ENCODE data around the gene GPRC6A.
A peak's percentile ranks its signal among the peaks of the same experiment; 100 is the strongest.
"Not testable (repeated sequence)": the region's sequence is repeated elsewhere in the genome, so short reads cannot be mapped to it uniquely, and the experiment has no call there.

GPRC6A gene

GRCh38 chr6:116828983-116829382 is at the start of gene GPRC6A:
Gene GPRC6A, minus strand, starts transcription at chr6:116829083. Its CDS starts 70 bp downstream, at chr6:116829013.
- DNase-seq (ENCODE audit: low read depth), result no peak

- DNase-seq (ENCODE audit: low read depth), result no peak
Observed at GRCh38 chr6:116877743-116878142, 48.9 kb upstream of the GPRC6A start.

DNA sequence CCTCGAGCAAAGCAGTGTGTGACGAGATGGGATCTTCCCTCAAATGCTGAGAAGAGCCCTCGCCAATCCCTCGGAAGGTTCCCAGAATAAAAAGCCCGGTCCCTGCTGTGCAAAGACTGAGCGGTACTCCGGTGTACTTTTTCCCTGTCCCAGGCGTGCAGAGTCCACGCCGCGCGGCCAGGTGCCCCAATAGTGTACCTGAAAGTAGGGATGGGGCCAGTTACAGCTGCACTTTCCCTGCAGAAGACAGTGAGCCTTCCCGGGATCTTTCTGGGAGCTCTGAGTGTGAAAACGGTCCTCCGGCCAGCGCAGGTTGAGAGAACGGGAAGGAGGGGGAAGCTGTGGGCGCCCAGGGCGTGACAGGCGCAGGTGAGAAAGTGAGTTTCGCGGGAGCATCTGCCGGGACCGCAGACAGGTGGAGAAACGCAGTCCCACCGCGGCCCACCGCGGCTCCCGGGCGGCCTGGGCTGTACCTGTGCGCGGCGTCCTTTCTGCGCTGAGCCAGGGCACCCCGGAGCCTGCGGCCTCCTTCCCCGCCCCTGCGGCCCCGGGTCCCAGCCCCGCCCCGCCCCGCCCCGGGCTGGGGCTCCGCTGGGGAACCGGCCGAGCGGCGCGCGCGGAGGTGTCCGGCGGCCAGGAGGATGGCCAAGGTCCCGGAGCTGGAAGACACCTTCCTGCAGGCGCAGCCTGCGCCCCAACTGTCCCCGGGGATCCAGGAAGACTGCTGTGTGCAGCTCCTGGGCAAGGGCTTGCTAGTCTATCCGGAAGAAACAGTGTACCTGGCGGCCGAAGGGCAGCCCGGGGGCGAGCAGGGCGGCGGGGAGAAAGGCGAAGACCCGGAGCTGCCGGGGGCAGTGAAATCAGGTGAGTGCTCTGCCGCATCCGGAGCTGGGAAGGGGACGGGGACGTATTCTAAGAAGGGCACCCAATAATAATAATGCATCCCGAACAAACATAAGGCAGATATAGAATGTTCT is 48.0 kb upstream of the GPRC6A start, which contains the start of gene RFX6:
RFX6 (plus strand) TSS at position 608 of the 977 bp plus-strand sequence; CDS start at position 642, 34 bp downstream.
- DNase-seq (ENCODE audit: low read depth), result no peak

- DNase-seq (ENCODE audit: low read depth), result no peak
Observed at GRCh38 chr6:116876107-116876506, 47.2 kb upstream of the GPRC6A start.

DNA sequence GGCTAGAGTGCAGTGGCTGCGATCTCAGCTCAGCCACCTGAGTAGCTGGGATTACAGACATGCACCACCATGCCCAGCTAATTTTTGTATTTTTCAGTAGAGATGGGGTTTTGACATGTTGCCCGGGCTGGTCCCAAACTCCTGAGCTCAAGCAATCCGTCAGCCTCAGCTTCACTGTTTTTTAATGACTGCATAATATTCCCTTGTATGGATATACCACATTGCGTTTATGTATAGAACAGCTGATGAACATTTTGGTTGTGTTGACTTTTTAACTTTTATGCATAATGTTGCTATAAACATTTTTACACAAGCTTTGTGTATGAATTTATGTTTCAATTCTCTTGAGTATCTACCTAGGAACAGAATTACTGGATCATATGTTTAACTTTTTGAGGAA is 43.9 kb upstream of the GPRC6A start:
- DNase-seq (ENCODE audit: low read depth), result no peak

DNA sequence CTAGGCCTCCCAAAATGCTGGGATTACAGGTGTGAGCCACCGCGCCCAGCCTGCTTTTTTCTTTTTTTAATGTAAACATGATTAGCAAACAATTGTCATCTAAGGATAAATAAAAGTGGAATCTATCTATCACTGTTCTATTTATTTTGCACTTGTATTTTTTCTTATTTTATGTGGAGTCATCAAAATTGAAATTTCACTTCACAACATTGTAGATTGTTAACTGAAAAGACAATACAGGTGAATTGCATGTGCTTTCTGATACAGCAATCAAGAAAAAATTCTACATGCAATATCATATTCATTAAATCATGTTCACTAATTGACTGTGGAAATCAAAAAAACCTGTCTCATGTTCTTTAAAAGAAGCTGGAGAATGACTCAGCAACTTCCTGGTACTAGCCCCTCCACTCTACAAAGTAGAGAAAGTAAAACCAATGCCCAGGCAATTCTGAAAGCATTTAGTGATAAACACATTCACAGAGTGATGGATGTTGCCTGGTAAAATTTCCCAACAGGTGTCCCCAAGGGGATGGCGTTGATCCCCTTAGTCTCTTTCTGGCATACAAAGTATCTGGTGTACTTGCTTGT is 37.5 kb upstream of the GPRC6A start:
- DNase-seq (ENCODE audit: low read depth), result no peak

GRCh38 chr6:116859264-116859663 is 30.4 kb upstream of the GPRC6A start:
- DNase-seq (ENCODE audit: low read depth), result peak; percentile 1

GRCh38 chr6:116858060-116858459 is 29.2 kb upstream of the GPRC6A start:
- no peak for DNase-seq (ENCODE audit: low read depth)

- no peak for DNase-seq (ENCODE audit: low read depth)
Observed at GRCh38 chr6:116847227-116847626, 18.3 kb upstream of the GPRC6A start.

- DNase-seq (ENCODE audit: low read depth), result no peak
Observed at GRCh38 chr6:116842459-116842858, 13.6 kb upstream of the GPRC6A start.

DNA sequence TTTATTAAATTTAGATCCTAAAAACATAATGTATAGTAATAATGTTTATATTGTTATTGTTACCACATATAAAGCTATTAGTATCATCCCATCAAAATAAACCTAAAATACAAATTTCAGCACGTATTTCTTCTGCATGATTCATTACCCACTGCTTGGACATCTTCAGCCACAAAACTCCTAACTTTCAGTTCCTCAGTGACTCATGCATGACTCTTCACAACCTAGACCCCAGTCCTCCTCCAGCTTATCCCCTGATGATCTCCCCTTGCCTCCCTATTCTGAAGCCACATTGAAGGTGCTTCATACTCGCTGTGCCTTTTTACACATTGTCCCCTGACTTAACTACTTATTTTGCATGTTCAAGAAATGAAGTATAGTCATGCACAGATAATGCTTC is 11.2 kb upstream of the GPRC6A start:
- no peak for DNase-seq (ENCODE audit: low read depth)

- DNase-seq (ENCODE audit: low read depth), result no peak
Observed at GRCh38 chr6:116836606-116837342, 7.9 kb upstream of the GPRC6A start.

GRCh38 chr6:116834526-116834925 is 5.6 kb upstream of the GPRC6A start:
- DNase-seq (ENCODE audit: low read depth), result not testable (repeated sequence)

GRCh38 chr6:116827561-116828240 is 1.2 kb downstream of the GPRC6A start:
- DNase-seq (ENCODE audit: low read depth), result no peak

GRCh38 chr6:116816336-116816735 is 12.5 kb downstream of the GPRC6A start:
- not testable (repeated sequence) for DNase-seq (ENCODE audit: low read depth)

DNA sequence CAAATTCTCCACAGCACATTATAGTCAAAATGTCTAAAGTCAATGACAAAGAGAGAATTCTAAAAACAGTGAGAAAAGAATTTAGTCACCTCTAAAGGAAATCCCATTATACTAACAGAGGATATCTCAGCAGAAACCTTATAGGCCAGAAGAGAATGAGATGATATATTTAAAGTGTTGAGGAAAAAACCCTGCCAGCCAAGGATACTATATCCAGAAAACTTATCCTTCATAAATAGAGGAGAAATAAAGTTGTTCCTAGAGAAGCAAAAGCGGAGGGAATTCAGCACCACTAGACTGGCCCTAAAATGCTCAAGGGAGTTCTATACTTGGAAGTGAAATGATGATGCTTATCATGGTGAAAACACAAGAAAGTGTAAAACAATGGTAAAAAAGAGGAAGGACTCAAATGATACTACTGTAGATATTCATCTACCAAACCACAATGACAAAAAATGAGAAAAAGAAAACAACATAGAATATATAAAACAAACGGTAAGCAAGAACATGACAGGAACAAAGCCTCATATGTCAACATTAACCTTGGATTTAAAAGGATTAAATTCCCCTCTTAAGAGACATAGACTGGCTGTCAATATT is 16.7 kb downstream of the GPRC6A start:
- DNase-seq (ENCODE audit: low read depth), result no peak

DNA sequence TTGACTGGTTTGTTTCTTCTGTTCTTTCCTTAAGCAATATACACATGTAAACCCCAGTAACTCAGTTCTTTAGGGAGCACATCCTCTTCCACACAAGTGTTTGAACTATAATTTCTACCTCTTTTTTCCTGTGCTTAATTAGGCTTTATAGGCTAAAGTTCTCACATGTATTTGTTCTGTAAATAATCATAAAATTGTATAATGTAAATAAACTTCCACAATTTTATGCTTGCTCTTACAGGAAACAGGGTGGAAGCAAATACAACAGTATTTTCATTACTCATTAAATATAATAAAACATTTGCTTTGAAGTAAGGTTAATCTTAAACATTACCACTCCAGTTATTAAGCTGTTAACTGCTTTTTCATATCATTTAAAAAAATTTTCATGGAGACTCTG is 26.9 kb downstream of the GPRC6A start:
- no peak for DNase-seq (ENCODE audit: low read depth)

DNA sequence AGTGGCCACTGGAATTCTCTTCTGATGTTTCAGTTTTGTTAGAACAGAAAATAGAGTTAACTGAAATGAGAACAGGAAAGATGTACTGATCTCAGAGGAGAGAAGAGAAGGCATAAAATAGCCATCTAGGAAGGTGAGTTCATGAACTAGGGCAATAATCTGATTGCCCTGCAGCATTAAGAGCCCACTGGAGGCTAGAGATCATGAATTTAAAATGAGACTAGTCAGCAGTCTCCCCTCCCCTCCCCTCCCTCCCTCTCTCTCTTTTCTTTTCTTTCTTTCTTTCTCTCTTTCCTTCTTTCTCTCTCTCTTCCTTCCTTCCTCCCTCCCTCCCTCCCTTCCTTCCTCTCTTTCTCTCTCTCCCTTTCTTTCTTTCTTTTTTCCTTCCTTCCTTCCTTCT is 28.9 kb downstream of the GPRC6A start:
- no peak for DNase-seq (ENCODE audit: low read depth)

- no peak for DNase-seq (ENCODE audit: low read depth)
Observed at GRCh38 chr6:116797585-116797984, 31.3 kb downstream of the GPRC6A start.

DNA sequence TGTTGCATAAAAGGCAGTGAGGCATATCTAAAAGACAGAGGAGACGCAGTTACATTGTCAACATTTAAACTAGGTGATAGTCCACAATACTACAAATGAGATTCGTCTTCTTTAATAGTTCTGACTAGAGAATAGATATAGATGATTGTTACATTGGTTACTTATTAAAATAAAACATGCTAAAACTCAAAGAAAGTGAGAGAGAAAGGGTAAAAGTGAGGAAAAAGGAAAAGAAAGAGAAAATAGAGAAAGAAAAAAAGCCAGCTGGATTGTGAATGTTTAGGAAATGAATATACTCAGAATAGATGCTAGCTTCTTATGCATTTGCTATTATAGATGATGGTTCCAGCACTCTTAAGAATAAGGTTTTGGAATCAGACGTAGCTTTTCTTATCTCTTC is 35.7 kb downstream of the GPRC6A start:
- DNase-seq (ENCODE audit: low read depth), result no peak

DNA sequence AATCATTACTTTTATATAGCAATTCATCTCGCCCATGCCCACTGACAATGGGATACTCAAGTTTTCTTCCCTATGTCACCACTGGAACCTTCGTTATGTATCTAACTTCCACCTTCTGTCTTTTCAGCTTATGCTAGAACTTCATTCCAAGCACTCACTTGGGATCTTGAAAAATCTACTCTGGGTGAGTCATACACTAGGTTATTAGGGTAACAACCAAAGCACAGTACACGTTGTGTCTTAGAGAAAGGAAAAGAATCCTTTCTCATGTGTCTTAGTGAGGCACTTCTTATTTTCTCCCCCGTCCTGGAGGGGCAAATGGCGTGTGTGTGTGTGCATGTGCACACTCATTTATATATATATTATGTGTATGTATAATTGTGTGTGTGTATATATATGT is 45.0 kb downstream of the GPRC6A start:
- no peak for DNase-seq (ENCODE audit: low read depth)
